Stimulated activated CD4-positive, alpha-beta T cell treated with anti-CD3 and anti-CD28 coated beads, Interleukin-2, amount 100 ng/mL, for 4 hours (primary cell): ENCODE measurements around the gene HIC1.

Experiments
- DNase-seq: peaks from one replicate; pipeline ENCODE4 v3.0.0-alpha.2; 2020; ENCODE audit warnings: low read depth

HIC1 gene

GRCh38 chr17:2106308-2106955 is 51.5 kb downstream of the HIC1 start:
- no peak for DNase-seq

GRCh38 chr17:2107050-2107449 is 52.1 kb downstream of the HIC1 start:
- DNase-seq: no peak

DNA sequence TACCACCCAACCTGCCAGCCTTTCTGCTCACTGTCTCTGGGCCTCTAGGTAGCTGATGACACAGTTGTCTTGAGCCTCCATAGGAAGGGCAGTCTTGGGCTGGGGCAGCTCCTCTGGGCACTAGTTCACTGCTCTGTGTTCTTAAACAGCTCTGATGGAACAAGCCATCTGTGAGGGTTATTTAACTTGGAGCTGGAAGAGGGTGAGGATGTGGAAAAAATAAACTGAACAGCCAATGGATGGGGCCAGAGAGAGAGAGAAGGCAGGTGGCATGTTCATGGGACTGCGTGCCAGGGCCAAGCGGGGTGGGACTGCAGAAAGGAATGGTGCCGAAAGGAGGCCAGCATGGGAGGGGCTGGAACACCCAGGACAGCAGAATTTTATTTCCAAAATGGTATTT is 52.6 kb downstream of the HIC1 start:
- no peak for DNase-seq

- no peak for DNase-seq
Observed at GRCh38 chr17:2108170-2108569, 53.3 kb downstream of the HIC1 start.

- no peak for DNase-seq
Observed at GRCh38 chr17:2110436-2110835, 55.5 kb downstream of the HIC1 start.

DNA sequence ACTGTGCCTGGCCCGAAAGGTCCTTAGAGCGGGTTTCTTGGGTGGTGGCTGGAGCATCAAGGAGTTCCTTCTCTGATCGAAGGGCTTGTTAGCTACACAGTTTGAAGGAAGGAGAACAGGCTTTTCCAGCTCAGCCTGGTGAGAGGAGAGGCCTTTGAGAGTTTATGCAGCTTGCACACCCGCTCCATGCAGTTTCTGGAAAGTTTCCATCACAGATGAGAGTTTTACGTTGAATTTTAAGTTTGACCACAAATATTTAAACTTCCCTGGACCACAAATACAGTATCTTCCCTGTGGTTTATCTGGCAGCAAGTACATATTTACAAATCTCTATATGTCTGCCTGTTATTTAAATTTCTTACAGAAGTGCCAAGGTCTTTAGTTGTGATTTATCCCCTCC is 56.8 kb downstream of the HIC1 start:
- DNase-seq: no peak
